Measurements from ENCODE around the gene NFYC.

The NFYC gene

DNA sequence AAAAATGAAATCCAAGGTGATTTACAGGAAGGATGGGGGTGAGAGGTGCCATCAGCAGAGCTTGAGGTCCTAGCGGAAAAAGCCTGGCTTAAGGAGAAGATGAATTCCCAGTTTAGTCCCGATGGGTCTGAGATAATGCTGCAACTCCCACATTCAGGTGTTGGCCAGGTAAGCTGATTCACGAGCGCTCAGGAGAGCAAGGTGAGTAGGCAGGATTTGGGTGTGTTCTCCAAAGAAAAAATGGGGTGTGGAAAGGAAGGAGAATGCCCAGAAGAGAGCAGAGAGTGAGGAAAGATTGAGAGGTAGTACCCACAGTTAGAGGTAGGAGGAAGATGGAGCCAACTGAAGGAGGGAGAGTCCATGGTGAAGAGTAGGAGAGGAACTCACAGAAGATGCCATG, 38.5 kb upstream of the NFYC start:
- Histone ChIP-seq H3K4me3 (ENCODE audit: insufficient read depth, low read depth, low read length, poor library complexity, severe bottlenecking) (no peak overlapping the region), H3K9me3 (ENCODE audit: control insufficient read depth, low read length) (no peaks in the 10 kb centered on the region), H3K27ac (ENCODE audit: insufficient read depth, low read length, poor library complexity, severe bottlenecking) (no peak overlapping the region), H3K27me3 (replicated peaks; ENCODE audit: control insufficient read depth, insufficient read depth, low read length, poor library complexity, severe bottlenecking) (no peaks in the 10 kb centered on the region), H3K4me1 (ENCODE audit: control insufficient read depth, insufficient read depth, low read length, poor library complexity, severe bottlenecking) (no peaks in the 10 kb centered on the region), H3K36me3 (ENCODE audit: control insufficient read depth, insufficient read depth, low read length) (no peaks in the 10 kb centered on the region)
- no peak for DNase-seq

DNA sequence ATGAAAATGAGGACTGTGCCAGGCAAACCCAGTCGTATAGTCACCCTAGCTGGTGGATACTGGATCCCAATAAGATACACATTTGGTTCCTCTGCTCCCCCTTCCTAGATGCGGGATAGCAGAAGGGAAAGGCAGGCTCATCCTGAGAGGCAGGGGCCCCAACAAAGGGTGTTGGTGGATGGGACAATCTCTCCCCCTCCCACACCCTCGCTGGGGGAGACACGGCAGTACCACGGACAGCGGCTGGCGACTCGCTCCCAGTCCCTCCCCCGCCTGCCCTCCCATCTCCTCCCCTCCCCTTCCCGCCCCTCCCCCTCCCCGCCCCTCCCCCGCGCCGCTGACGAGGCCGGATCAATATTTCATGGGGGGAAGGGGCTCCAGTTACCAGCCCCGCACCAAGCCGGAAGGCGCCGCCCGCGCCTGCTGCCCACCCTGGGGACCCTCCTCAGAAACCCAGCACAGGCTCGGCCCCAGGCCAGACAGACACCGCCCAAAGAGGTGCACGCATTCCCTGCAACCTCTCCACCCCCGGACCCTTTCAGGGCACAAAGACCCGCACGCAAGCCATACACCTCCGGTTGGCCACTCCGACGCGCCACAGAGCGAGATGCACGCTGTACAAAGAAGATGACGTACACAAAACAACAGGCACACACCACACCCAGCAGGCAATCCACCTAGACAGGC, 37.5 kb upstream of the NFYC start:
- no peaks in the 10 kb centered on the region for H3K36me3 ChIP-seq (ENCODE audit: control insufficient read depth, insufficient read depth, low read length)
- no peak overlapping the region for H3K27ac ChIP-seq (ENCODE audit: insufficient read depth, low read length, poor library complexity, severe bottlenecking)
- H3K27me3 ChIP-seq (replicated peaks; ENCODE audit: control insufficient read depth, insufficient read depth, low read length, poor library complexity, severe bottlenecking) = no peaks in the 10 kb centered on the region
- H3K4me3 ChIP-seq (ENCODE audit: insufficient read depth, low read depth, low read length, poor library complexity, severe bottlenecking) = no peak overlapping the region
- DNase-seq = no peak
- H3K9me3 ChIP-seq (ENCODE audit: control insufficient read depth, low read length) = no peaks in the 10 kb centered on the region
- no peaks in the 10 kb centered on the region for H3K4me1 ChIP-seq (ENCODE audit: control insufficient read depth, insufficient read depth, low read length, poor library complexity, severe bottlenecking)

GRCh38 chr1:40657046-40657445, 34.5 kb upstream of the NFYC start:
- H3K9me3 ChIP-seq (ENCODE audit: control insufficient read depth, low read length) = no peaks in the 10 kb centered on the region
- H3K36me3 ChIP-seq (ENCODE audit: control insufficient read depth, insufficient read depth, low read length) = no peaks in the 10 kb centered on the region
- H3K4me1 ChIP-seq (ENCODE audit: control insufficient read depth, insufficient read depth, low read length, poor library complexity, severe bottlenecking) = no peaks in the 10 kb centered on the region
- H3K27me3 ChIP-seq (replicated peaks; ENCODE audit: control insufficient read depth, insufficient read depth, low read length, poor library complexity, severe bottlenecking) = no peaks in the 10 kb centered on the region
- H3K27ac ChIP-seq (ENCODE audit: insufficient read depth, low read length, poor library complexity, severe bottlenecking) = no peak overlapping the region
- DNase-seq = no peak
- H3K4me3 ChIP-seq (ENCODE audit: insufficient read depth, low read depth, low read length, poor library complexity, severe bottlenecking) = no peak overlapping the region

DNA sequence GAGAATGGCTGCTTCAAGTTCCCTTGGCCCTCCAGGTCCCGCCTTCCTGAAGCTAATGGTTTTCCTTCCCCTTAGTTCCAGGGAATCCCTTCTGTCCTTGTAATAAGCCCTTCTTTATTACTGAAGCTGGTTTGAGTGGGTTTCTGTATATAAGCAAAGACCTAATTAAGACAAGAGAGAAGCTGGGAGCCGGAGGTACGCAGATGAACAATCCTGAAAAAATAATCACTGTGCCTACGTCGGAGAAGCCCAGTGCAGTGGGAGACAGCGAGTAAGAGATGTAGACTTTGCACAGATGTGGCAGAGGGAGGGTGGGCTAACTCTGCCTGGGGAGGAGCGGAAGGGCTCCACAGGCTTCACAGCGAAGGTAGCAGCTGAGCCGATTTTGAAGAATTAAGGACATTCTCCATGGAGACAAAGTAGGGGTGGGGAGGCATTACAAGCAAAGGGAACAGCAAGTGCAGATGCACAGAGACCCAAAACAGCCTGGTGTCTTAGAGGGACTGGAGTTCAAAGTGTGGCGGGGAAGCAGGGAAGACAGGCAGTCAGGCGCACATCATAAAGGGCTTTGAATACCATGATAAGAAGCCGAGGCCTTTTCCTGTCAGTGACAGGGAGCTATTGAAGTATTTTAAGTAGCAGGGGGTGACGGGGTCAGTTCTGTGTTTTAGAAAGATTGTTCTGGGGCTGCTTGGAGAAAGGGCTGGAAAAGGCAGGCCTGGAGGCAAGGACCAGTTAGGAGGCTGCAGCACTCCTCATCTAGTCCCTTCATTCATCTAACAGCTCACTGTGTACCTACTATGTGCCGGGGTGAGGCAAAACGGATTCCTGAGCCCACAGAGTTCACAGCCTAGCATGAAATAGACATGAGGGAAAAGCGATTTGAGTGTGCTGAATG, 32.5 kb upstream of the NFYC start:
- no peaks in the 10 kb centered on the region for H3K9me3 ChIP-seq (ENCODE audit: control insufficient read depth, low read length)
- no peak for DNase-seq
- no peak overlapping the region for H3K4me3 ChIP-seq (ENCODE audit: insufficient read depth, low read depth, low read length, poor library complexity, severe bottlenecking)
- H3K27ac ChIP-seq (ENCODE audit: insufficient read depth, low read length, poor library complexity, severe bottlenecking) = no peak overlapping the region
- H3K4me1 ChIP-seq (ENCODE audit: control insufficient read depth, insufficient read depth, low read length, poor library complexity, severe bottlenecking) = no peaks in the 10 kb centered on the region
- no peaks in the 10 kb centered on the region for H3K27me3 ChIP-seq (replicated peaks; ENCODE audit: control insufficient read depth, insufficient read depth, low read length, poor library complexity, severe bottlenecking)
- H3K36me3 ChIP-seq (ENCODE audit: control insufficient read depth, insufficient read depth, low read length) = no peaks in the 10 kb centered on the region

DNA sequence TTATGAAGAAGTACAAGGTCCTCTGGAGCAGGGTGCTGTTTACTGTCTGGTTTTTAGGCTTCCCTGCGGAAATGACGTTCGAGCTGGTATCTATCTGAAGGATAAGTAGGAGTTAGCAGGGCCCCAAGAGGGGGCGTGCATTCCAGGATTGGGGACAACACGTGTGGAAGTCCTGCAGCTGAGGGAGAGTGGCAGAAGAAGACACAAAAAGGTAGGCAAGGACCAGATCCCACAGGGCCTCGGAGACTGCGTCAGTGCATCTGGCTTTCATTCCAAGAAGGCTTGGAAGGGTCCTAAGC, 31.9 kb upstream of the NFYC start:
- H3K9me3 ChIP-seq (ENCODE audit: control insufficient read depth, low read length) = no peaks in the 10 kb centered on the region
- no peak for DNase-seq
- H3K4me1 ChIP-seq (ENCODE audit: control insufficient read depth, insufficient read depth, low read length, poor library complexity, severe bottlenecking) = no peaks in the 10 kb centered on the region
- no peak overlapping the region for H3K27ac ChIP-seq (ENCODE audit: insufficient read depth, low read length, poor library complexity, severe bottlenecking)
- H3K27me3 ChIP-seq (replicated peaks; ENCODE audit: control insufficient read depth, insufficient read depth, low read length, poor library complexity, severe bottlenecking) = no peaks in the 10 kb centered on the region
- H3K4me3 ChIP-seq (ENCODE audit: insufficient read depth, low read depth, low read length, poor library complexity, severe bottlenecking) = no peak overlapping the region
- no peaks in the 10 kb centered on the region for H3K36me3 ChIP-seq (ENCODE audit: control insufficient read depth, insufficient read depth, low read length)

DNA sequence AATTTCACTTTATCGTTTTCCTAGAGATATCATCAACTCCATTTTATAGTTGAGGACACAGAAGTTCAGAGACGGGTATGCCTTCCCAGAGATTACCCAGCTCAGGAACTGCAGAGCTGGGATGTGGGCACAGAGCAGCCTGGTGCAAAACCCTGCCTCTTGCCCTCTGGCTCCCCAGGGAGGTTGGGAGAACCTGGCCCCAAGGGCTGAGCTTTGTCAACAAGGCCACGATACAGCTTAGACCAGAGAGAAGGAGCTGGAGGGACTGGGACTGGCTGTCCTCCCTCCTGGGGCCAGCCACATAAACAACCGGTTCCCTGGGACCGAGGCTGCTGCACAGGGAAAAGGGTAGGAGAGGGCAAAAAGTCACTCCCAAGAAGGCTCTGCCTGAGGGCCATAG, 29.8 kb upstream of the NFYC start:
- H3K4me1 ChIP-seq (ENCODE audit: control insufficient read depth, insufficient read depth, low read length, poor library complexity, severe bottlenecking) = peaks cover 8% of the 10 kb centered on the region
- H3K27ac ChIP-seq (ENCODE audit: insufficient read depth, low read length, poor library complexity, severe bottlenecking) = no peak overlapping the region
- no peak overlapping the region for H3K4me3 ChIP-seq (ENCODE audit: insufficient read depth, low read depth, low read length, poor library complexity, severe bottlenecking)
- no peaks in the 10 kb centered on the region for H3K36me3 ChIP-seq (ENCODE audit: control insufficient read depth, insufficient read depth, low read length)
- no peak for DNase-seq
- H3K27me3 ChIP-seq (replicated peaks; ENCODE audit: control insufficient read depth, insufficient read depth, low read length, poor library complexity, severe bottlenecking) = no peaks in the 10 kb centered on the region
- no peaks in the 10 kb centered on the region for H3K9me3 ChIP-seq (ENCODE audit: control insufficient read depth, low read length)

DNA sequence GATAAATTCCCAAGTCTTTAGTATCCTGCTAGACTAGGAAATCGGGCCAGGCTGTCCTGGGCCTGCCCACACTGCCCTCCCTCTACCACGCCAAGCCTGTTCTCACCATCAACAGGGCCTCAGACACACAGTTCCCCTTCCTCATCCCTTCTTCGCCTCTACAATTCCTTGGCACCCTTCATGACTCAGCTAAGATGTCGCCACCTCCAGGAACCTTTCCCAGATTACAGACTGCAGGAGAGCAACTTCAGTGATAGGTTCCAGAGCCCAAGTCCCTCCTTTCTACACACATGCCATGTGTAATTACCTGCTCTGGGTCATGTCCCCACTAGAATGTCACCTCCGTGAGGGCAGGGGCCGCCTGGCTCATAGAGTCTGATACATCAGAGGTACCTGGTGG, 29.4 kb upstream of the NFYC start:
- Histone ChIP-seq H3K36me3 (ENCODE audit: control insufficient read depth, insufficient read depth, low read length) (no peaks in the 10 kb centered on the region), H3K9me3 (ENCODE audit: control insufficient read depth, low read length) (no peaks in the 10 kb centered on the region), H3K4me3 (ENCODE audit: insufficient read depth, low read depth, low read length, poor library complexity, severe bottlenecking) (no peak overlapping the region), H3K27ac (ENCODE audit: insufficient read depth, low read length, poor library complexity, severe bottlenecking) (no peak overlapping the region), H3K27me3 (replicated peaks; ENCODE audit: control insufficient read depth, insufficient read depth, low read length, poor library complexity, severe bottlenecking) (no peaks in the 10 kb centered on the region), H3K4me1 (ENCODE audit: control insufficient read depth, insufficient read depth, low read length, poor library complexity, severe bottlenecking) (peaks cover 8% of the 10 kb centered on the region)
- DNase-seq = no peak

GRCh38 chr1:40662864-40663263, 28.6 kb upstream of the NFYC start:
- H3K27ac ChIP-seq (ENCODE audit: insufficient read depth, low read length, poor library complexity, severe bottlenecking) = no peak overlapping the region
- DNase-seq = no peak
- H3K9me3 ChIP-seq (ENCODE audit: control insufficient read depth, low read length) = no peaks in the 10 kb centered on the region
- peaks cover 8% of the 10 kb centered on the region for H3K4me1 ChIP-seq (ENCODE audit: control insufficient read depth, insufficient read depth, low read length, poor library complexity, severe bottlenecking)
- H3K36me3 ChIP-seq (ENCODE audit: control insufficient read depth, insufficient read depth, low read length) = no peaks in the 10 kb centered on the region
- H3K27me3 ChIP-seq (replicated peaks; ENCODE audit: control insufficient read depth, insufficient read depth, low read length, poor library complexity, severe bottlenecking) = no peaks in the 10 kb centered on the region
- no peak overlapping the region for H3K4me3 ChIP-seq (ENCODE audit: insufficient read depth, low read depth, low read length, poor library complexity, severe bottlenecking)

- no peaks in the 10 kb centered on the region for H3K36me3 ChIP-seq (ENCODE audit: control insufficient read depth, insufficient read depth, low read length)
- no peak overlapping the region for H3K27ac ChIP-seq (ENCODE audit: insufficient read depth, low read length, poor library complexity, severe bottlenecking)
- peaks cover 9% of the 10 kb centered on the region for H3K4me1 ChIP-seq (ENCODE audit: control insufficient read depth, insufficient read depth, low read length, poor library complexity, severe bottlenecking)
- no peak overlapping the region for H3K4me3 ChIP-seq (ENCODE audit: insufficient read depth, low read depth, low read length, poor library complexity, severe bottlenecking)
- no peak for DNase-seq
- H3K27me3 ChIP-seq (replicated peaks; ENCODE audit: control insufficient read depth, insufficient read depth, low read length, poor library complexity, severe bottlenecking) = no peaks in the 10 kb centered on the region
- no peaks in the 10 kb centered on the region for H3K9me3 ChIP-seq (ENCODE audit: control insufficient read depth, low read length)
Observed at GRCh38 chr1:40663324-40664166, 28.0 kb upstream of the NFYC start.

DNA sequence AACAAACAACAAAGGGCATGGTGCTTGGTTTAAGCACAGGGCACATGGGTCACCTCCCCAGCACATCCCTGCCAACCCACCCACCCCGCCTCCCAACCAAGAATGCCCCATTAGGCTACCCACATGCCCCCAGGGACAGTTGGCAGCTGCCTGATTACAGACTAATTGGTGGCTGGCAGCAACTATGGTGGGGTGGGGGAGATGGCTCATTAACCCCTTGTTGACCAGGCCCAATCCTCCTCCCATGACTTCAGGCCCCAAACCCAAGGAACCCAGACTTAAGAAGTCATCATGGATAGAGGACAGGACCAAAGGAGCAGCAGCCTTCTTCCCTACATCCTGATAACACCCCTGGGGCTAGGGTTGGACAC, 27.4 kb upstream of the NFYC start:
- Histone ChIP-seq H3K9me3 (ENCODE audit: control insufficient read depth, low read length) (no peaks in the 10 kb centered on the region), H3K27me3 (replicated peaks; ENCODE audit: control insufficient read depth, insufficient read depth, low read length, poor library complexity, severe bottlenecking) (no peaks in the 10 kb centered on the region), H3K4me1 (ENCODE audit: control insufficient read depth, insufficient read depth, low read length, poor library complexity, severe bottlenecking) (peaks cover 12% of the 10 kb centered on the region), H3K36me3 (ENCODE audit: control insufficient read depth, insufficient read depth, low read length) (no peaks in the 10 kb centered on the region), H3K27ac (ENCODE audit: insufficient read depth, low read length, poor library complexity, severe bottlenecking) (no peak overlapping the region), H3K4me3 (ENCODE audit: insufficient read depth, low read depth, low read length, poor library complexity, severe bottlenecking) (no peak overlapping the region)
- no peak for DNase-seq
